SK-N-SH treated with all-trans-retinoic acid at 6 μM for 48 hours (cell line): ENCODE data around the gene TLX2.

Experiments
- ATAC-seq: fragments of 200-7000 bp; cut with Tn5 transposase; 3 replicates; pipeline ENCODE4 v1.9.1; 2020; ENCODE audit warnings: mild to moderate bottlenecking, moderate library complexity
- ARNTL ChIP-seq: fragments of 450-650 bp; formaldehyde crosslinking; IDR thresholded peaks from 2 replicates; pipeline ENCODE4 v1.5.0; 2020; ENCODE audit warnings: low read depth, mild to moderate bottlenecking, moderate library complexity, borderline replicate concordance
- BACH2 ChIP-seq: fragments of 250-450 bp; sonication (Bioruptor Pico); IDR thresholded peaks from 2 replicates; pipeline ENCODE4 v1.9.0; 2021; ENCODE audit warnings: mild to moderate bottlenecking, borderline replicate concordance
- CSDC2 ChIP-seq: fragments of 250-450 bp; sonication (Bioruptor Pico); IDR thresholded peaks from 2 replicates; pipeline ENCODE4 v1.5.0; 2020; ENCODE audit warnings: mild to moderate bottlenecking, moderate library complexity
- CSRNP3 ChIP-seq: fragments of 250-450 bp; sonication (Bioruptor Pico); IDR thresholded peaks from 2 replicates; pipeline ENCODE4 v1.5.1; 2021; ENCODE audit warnings: mild to moderate bottlenecking, moderate library complexity
- GLIS3 ChIP-seq: fragments of 250-450 bp; sonication (Bioruptor Pico); IDR thresholded peaks from 2 replicates; pipeline ENCODE4 v1.5.0; 2020; ENCODE audit warnings: mild to moderate bottlenecking, moderate library complexity
- ISL1 ChIP-seq: fragments of 250-450 bp; sonication (Bioruptor Pico); IDR thresholded peaks from 2 replicates; pipeline ENCODE4 v2.1.2; 2022; ENCODE audit warnings: mild to moderate bottlenecking, moderate library complexity
- OSR1 ChIP-seq: fragments of 250-450 bp; sonication (Bioruptor Pico); IDR thresholded peaks from 2 replicates; pipeline ENCODE4 v1.8.0; 2022; ENCODE audit warnings: moderate library complexity, mild to moderate bottlenecking, inconsistent platforms
- PPARA ChIP-seq: fragments of 250-450 bp; sonication (Bioruptor Pico); IDR thresholded peaks from 2 replicates; pipeline ENCODE4 v1.5.0; 2020; ENCODE audit warnings: mild to moderate bottlenecking, borderline replicate concordance
- SNAI2 ChIP-seq: fragments of 250-450 bp; sonication (Bioruptor Pico); IDR thresholded peaks from 2 replicates; pipeline ENCODE4 v1.5.0; 2020; ENCODE audit warnings: mild to moderate bottlenecking, moderate library complexity
- TOX ChIP-seq: fragments of 250-450 bp; sonication (Bioruptor Pico); IDR thresholded peaks from 2 replicates; pipeline ENCODE4 v1.8.0; 2021; ENCODE audit warnings: mild to moderate bottlenecking, moderate library complexity, borderline replicate concordance
- ZC3H10 ChIP-seq: fragments of 250-450 bp; sonication (Bioruptor Pico); IDR thresholded peaks from 2 replicates; pipeline ENCODE4 v1.5.1; 2021; ENCODE audit warnings: mild to moderate bottlenecking, moderate library complexity
- ZFP30 ChIP-seq: fragments of 450-650 bp; formaldehyde crosslinking; IDR thresholded peaks from 2 replicates; pipeline ENCODE4 v1.5.0; 2022; ENCODE audit warnings: mild to moderate bottlenecking, moderate library complexity
- ZNF70 ChIP-seq: fragments of 450-650 bp; formaldehyde crosslinking; IDR thresholded peaks from 2 replicates; pipeline ENCODE4 v1.5.0; 2020; ENCODE audit warnings: mild to moderate bottlenecking, moderate library complexity
- ZNF8 ChIP-seq: fragments of 450-650 bp; formaldehyde crosslinking; IDR thresholded peaks from 2 replicates; pipeline ENCODE4 v1.5.0; 2020; ENCODE audit warnings: mild to moderate bottlenecking, moderate library complexity
- TF ChIP-seq, protein P1 (sequence below): fragments of 250-450 bp; sonication (Bioruptor Pico); IDR thresholded peaks from 2 replicates; pipeline ENCODE4 v1.5.0; 2020; ENCODE audit warnings: mild to moderate bottlenecking, moderate library complexity

Gene TLX2

GRCh38 chr2:74497777-74498499 lies 16.3 kb upstream of the TLX2 start (continued):
- TF ChIP-seq, protein P1, sequence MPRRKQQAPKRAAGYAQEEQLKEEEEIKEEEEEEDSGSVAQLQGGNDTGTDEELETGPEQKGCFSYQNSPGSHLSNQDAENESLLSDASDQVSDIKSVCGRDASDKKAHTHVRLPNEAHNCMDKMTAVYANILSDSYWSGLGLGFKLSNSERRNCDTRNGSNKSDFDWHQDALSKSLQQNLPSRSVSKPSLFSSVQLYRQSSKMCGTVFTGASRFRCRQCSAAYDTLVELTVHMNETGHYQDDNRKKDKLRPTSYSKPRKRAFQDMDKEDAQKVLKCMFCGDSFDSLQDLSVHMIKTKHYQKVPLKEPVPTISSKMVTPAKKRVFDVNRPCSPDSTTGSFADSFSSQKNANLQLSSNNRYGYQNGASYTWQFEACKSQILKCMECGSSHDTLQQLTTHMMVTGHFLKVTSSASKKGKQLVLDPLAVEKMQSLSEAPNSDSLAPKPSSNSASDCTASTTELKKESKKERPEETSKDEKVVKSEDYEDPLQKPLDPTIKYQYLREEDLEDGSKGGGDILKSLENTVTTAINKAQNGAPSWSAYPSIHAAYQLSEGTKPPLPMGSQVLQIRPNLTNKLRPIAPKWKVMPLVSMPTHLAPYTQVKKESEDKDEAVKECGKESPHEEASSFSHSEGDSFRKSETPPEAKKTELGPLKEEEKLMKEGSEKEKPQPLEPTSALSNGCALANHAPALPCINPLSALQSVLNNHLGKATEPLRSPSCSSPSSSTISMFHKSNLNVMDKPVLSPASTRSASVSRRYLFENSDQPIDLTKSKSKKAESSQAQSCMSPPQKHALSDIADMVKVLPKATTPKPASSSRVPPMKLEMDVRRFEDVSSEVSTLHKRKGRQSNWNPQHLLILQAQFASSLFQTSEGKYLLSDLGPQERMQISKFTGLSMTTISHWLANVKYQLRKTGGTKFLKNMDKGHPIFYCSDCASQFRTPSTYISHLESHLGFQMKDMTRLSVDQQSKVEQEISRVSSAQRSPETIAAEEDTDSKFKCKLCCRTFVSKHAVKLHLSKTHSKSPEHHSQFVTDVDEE: no peak
- no peak for TF ChIP-seq ZNF8 (CRISPR knock-in tag)

DNA sequence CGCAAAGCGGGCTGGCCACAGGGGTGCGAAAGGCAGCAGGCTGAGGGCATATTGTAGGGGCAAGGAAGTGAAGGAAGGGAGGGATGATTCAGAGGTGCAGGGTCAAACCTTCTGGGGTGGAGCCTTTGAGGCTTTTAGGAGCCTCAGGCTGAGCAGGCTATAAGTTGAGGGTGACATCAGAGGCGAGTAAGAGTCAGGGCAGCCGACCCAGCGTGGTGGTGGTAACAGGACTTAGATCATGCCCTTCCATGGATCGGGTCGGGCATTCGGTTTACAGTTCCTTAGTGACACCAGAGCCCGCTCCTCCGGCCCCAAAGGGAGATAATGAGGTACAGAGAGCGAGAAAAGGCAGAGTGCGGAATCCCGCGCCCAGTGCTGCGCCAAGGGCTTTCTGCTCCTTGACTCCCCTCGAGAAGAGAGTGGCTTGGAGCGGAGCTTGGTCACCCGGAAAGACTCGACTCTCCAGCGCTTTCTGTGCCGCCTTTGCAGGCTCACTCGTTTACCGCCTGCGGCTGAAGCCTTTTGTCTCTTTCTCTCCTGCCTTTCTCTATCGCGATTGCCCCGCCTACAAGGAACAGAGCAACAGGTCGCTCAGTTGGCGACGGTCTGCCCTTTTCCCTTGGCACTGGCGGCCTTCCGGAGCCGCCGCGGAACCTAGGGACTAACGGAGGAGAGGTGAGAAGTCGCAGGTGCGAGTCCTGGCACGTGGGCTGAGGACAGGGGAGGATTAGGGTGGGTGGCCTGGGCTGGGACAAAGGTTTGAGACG lies 15.6 kb upstream of the TLX2 start:
- TF ChIP-seq GLIS3 (CRISPR knock-in tag) (no peak), SNAI2 (CRISPR knock-in tag) (no peak), CSDC2 (CRISPR knock-in tag) (no peak), PPARA (CRISPR knock-in tag) (no peak), ARNTL (CRISPR knock-in tag) (no peak), ZFP30 (CRISPR knock-in tag) (no peak)
- TF ChIP-seq, protein P1: no peak
- TF ChIP-seq, all 23 proteins: peak for 0
- peak; percentile 33 for ATAC-seq

DNA sequence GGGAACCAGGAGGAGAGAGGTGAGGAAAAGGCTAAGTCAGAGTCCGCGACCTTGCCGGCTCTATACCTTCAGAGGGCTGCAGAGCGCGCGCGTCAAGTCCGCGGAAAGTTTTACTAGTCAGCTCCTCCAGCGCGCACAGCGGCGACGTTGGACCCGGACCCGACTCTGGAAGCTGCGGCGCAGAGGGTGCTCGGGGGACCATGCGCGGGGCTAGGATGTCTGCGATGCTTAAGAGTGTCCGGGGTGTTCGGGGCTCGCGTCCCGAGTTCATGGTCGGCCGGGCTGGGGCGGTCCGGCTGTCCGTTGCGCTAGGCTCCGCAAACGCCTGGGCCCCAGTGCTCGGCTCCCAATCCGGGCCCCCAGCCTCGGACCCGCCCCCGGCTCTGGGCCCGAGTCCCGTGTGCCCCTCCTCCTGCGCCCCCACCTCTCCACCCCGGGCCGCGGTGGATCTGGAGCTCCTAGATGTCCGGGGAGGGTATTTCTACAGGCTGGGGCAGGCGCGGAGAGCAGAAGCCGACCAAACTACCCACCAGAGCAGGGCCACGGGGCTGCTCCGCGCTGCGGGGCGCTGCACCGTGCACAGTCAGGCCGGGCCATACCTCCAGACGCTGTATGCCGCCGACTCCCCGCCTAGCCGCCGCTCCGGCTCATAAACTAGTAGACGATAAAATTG lies 14.8 kb upstream of the TLX2 start, which contains the start of gene LBX2:
TSS of gene LBX2 (minus strand) at position 337 of the 673 bp plus-strand sequence. CDS start at position 271, 66 bp downstream.
- ATAC-seq: peak; percentile 43
- TF ChIP-seq, protein P1: no peak
- no peak for TF ChIP-seq CSRNP3 (CRISPR knock-in tag)
- TF ChIP-seq BACH2 (CRISPR knock-in tag): no peak
- TF ChIP-seq, all 23 proteins: peak for 0

GRCh38 chr2:74499940-74500577 lies 14.2 kb upstream of the TLX2 start:
- no peak for ATAC-seq
- no peak for TF ChIP-seq ISL1 (CRISPR knock-in tag)
- TF ChIP-seq ZFP30 (CRISPR knock-in tag): no peak

DNA sequence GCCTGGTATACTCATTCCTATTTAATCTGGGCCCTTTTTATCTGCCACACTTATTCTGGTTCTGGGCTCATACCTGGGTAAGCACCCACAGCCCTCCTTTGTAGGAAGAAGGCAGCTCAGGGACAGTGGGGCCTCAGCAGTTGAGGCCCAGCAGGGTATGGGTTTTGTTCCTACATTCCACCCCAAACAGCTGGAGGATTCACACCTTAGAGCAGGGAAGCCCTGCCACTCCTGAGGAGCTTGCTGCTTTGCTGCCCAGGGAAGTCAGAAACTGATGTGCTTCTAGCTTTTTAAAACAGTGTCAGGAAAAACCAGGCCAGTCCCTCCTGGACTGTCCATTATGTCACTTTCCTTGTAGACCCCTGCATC lies 13.7 kb upstream of the TLX2 start:
- TF ChIP-seq CSDC2 (CRISPR knock-in tag) (no peak), OSR1 (CRISPR knock-in tag) (no peak), TOX (CRISPR knock-in tag) (no peak), ZC3H10 (CRISPR knock-in tag) (no peak), CSRNP3 (CRISPR knock-in tag) (no peak), ARNTL (CRISPR knock-in tag) (no peak), GLIS3 (CRISPR knock-in tag) (no peak), ZNF70 (CRISPR knock-in tag) (no peak), ISL1 (CRISPR knock-in tag) (no peak), PPARA (CRISPR knock-in tag) (no peak)
- ATAC-seq: no peak
